GM21526 (cell line): ENCODE results near the gene HSF2.

Source experiments
- ATAC-seq: cut with Tn5 transposase; IDR thresholded peaks from one replicate; pipeline ENCODE4 v1.9.1; 2021; ENCODE audit warnings: moderate library complexity; ENCODE audit not compliant: unreplicated experiment, low FRiP score

The HSF2 gene

GRCh38 chr6:122393351-122393896, 6.0 kb upstream of the HSF2 start:
- ATAC-seq = no peak

DNA sequence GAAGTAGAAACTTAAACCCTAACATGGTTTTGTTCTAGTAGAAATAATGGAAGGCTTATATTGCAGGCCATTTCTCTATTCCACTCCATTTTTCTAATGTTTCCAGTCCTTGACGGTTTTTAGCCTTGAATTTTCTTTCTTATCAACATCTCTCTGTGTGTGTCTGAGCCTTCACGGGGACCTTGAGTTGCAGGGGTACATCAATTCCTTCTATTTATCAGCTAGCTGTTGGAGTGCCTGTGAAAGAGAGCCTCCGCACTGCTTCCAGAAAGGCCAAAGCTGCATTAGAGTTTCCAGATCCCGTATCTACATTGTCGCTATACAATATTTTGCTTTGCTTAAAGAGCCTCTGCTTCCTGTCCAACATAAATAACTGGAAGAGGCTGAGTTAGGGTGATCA, 5.4 kb upstream of the HSF2 start:
- no peak for ATAC-seq

GRCh38 chr6:122399055-122399347, 451 bp upstream of the HSF2 start:
- ATAC-seq = no peak

DNA sequence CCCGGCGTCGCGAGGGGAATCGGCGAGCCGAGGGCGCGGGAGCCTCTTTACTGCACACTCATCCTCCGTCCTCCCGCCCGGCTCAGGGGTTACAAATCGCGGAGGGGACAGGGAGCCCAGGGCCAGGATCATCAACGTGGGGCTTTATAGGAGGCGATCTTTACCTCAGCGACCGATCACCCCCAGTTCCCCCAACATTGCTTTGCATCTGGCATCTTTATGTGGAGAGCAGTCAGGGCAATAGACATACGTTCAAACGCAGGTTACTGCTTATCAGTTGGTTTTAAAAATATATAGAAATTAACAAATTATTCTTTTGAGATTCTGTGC, 634 bp downstream of the HSF2 start:
- ATAC-seq = peak; percentile 23

- ATAC-seq = no peak
These were observed 1.1 kb downstream of the HSF2 start for GRCh38 chr6:122400462-122401089.

DNA sequence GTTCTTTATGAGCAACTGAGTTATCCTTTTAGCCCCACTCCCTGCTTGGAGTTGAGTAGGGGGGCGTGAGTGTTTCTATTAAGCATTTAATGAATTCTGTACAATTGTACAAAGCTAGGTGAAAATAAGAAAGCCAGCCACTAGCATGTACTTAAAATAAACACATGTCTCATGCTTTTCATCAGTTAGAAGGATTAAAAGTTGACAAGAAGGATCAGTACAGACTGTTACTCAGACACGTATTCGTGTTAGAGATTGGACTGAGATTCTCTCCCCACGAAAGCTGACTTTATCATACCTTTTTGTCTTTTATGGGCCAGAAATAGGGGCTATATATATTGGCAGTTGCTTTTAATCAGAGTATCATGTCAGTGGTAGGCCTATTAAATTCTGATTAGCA, 1.7 kb downstream of the HSF2 start:
- no peak for ATAC-seq

DNA sequence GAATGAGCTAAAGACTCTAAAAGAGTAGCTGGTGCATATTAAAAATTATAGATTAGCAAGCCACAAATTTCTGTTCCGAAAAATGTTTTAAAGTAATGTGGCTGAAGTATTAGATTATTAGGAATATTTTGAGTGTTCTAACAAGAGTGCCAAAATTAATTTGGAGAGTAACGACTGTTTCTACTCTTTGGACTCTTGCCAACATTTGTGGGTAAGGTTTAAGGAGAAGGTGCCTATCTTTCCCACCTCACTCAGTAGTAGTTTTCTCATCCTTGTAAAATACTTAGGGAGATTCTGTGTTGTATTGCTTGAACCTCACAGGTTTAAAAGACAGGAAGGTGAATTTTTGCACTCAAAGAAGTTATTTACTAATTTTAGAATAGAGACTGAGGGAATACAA, 5.0 kb downstream of the HSF2 start:
- ATAC-seq = no peak

GRCh38 chr6:122405417-122405816, 6.0 kb downstream of the HSF2 start:
- ATAC-seq = no peak

DNA sequence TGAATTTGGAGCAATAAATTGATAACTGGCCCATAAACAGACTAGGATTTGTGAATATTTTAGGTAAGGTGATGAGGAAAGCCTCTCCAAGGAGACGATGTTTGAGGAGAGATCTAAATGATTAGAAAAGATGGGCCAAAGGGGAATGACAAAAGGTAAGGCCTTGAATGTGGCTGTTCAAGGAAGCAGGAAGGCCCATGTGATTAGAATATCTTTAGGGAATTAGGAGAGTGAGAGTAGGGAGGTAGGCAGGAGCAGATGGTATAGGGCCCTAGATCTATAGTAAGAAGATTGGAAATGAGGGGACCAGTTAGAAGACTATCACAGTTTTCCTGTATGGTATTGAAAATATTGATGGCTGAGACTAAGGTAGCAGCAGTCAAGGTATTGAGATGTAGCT, 6.7 kb downstream of the HSF2 start:
- no peak for ATAC-seq

GRCh38 chr6:122407712-122408111, 8.3 kb downstream of the HSF2 start:
- ATAC-seq = no peak

- ATAC-seq = no peak
These were observed 8.8 kb downstream of the HSF2 start for GRCh38 chr6:122408240-122408639.

- ATAC-seq = no peak
These were observed 9.4 kb downstream of the HSF2 start for GRCh38 chr6:122408702-122409458.

GRCh38 chr6:122412001-122412400, 12.5 kb downstream of the HSF2 start:
- ATAC-seq = no peak

- ATAC-seq = no peak
These were observed 17.4 kb downstream of the HSF2 start for GRCh38 chr6:122416825-122417224.

GRCh38 chr6:122422003-122422402, 22.6 kb downstream of the HSF2 start:
- ATAC-seq = no peak

DNA sequence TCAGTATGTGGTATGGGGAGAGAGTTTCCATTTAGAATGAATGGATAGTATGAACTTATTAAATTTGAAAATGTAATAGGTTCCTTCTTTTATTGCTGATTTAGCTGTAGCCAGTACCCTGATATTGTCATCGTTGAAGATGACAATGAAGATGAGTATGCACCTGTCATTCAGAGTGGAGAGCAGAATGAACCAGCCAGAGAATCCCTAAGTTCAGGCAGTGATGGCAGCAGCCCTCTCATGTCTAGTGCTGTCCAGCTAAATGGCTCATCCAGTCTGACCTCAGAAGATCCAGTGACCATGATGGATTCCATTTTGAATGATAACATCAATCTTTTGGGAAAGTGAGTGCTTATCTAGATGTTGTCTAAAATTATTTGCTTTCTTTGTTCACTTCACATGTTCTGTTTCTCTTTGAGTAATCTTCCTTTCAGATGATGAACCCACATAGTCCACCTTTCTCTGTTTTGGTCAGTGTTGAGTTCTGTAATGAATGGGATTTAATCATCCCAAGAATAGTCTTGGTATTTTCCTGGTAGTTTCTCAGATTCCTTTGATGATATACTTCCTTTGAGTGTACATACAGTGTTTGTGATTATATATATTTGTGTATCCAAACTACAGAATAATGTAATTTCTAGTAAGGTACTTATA, 23.3 kb downstream of the HSF2 start:
- ATAC-seq = peak; percentile 82

DNA sequence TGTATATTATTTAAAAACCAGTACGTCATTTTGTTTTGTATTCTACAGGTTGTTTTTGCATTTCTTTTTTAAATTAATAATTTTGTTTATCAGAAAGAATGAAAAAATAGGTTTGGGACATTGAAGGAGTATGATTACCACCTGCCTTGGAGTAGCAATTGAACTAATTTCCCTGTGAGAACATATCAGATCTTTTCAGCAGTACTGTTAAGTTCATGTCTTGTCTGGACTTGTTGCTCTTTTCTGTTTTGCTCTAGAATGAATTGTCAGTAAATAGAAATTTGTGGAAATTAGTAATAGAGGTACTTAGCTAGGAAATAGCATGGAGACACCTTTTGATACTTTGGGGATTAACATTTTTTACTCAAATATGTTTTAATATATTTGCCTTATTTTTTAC, 24.3 kb downstream of the HSF2 start:
- ATAC-seq = no peak

DNA sequence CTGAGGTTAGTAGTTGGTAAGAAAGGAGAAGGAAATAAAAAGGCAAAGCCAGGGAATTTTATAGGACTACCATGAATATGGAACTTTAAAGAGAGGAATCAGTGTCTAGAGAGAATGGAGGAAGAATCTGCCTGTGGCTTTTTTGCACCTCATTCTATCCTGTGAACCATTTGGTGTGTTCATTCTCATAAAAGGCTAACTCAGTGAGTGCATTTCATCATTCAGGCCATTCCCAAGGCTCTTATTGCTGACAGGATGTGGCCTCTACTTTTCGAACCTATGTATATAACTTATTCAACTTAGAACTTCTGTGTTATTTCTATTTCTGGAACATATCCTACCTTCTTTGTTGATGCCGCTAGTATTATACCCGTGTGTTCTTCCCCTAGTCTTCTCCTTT, 27.1 kb downstream of the HSF2 start:
- no peak for ATAC-seq

- ATAC-seq = no peak
These were observed 29.3 kb downstream of the HSF2 start for GRCh38 chr6:122428781-122429180.

DNA sequence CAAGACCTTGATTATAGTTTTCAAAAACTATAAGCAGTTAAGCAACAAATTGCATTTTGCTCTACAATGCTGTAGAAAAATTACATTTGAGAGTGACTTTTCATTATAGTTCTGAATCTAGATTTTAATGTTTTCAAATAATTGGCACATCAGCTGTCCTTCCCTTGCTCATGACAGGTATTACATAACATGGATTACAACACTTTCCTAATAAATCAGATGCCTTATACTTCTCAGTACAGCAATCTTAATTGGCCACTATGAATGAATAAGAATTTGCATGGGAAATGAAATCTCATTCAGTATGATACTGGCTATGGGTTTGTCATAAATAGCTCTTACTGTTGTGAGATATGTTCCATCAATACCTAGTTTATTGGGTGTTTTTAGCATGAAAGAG, 29.9 kb downstream of the HSF2 start:
- ATAC-seq = no peak

DNA sequence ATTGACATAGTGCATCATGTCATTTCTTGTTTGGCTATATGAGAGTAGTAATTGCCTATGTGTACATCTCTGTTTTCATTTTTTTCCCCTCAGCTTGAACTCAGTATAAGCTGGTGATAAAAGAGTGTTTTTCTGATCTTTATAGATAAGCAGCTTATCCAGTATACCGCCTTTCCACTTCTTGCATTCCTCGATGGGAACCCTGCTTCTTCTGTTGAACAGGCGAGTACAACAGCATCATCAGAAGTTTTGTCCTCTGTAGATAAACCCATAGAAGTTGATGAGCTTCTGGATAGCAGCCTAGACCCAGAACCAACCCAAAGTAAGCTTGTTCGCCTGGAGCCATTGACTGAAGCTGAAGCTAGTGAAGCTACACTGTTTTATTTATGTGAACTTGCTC, 32.3 kb downstream of the HSF2 start:
- no peak for ATAC-seq

DNA sequence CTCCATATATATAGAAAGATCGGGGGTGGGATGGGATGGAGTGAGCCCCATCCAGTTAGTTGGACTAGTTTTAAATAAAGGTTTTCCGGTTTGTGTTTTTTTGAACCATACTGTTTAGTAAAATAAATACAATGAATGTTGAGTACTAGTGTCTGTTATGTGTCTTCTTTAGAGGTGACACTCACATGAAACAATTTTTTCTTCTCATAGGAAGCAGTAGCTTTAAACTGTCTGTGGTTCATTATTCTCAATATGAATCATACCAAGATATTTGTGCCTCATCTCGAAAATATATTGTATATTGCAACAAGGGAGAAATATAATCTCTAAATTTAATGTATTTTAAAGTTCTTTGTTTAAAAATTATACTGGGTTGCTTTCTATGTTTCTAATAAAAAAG, 33.4 kb downstream of the HSF2 start:
- peak; percentile 83 for ATAC-seq
